Skeletal muscle satellite cell (primary cell): ENCODE measurements around the gene FOXP1.
A peak's percentile ranks its signal among the peaks of the same experiment; 100 is the strongest.

Experiments
- H3K27me3 ChIP-seq: 2 replicates; pipeline ENCODE4 v1.7.0; 2013; ENCODE audit warnings: low read length; ENCODE audit not compliant: control insufficient read depth, insufficient read depth
- H3K36me3 ChIP-seq: 2 replicates; pipeline ENCODE4 v1.7.0; 2013; ENCODE audit warnings: mild to moderate bottlenecking, control low read depth, low read length; ENCODE audit not compliant: insufficient read depth
- H3K4me1 ChIP-seq: 2 replicates; pipeline ENCODE4 v1.7.0; 2013; ENCODE audit warnings: low read length; ENCODE audit not compliant: control insufficient read depth, insufficient read depth
- H3K4me2 ChIP-seq: 2 replicates; pipeline ENCODE4 v1.7.0; 2013; ENCODE audit warnings: mild to moderate bottlenecking, low read length
- H3K4me3 ChIP-seq: 2 replicates; pipeline ENCODE4 v1.7.0; 2013; ENCODE audit warnings: low read length
- H3K9ac ChIP-seq: 2 replicates; pipeline ENCODE4 v1.7.0; 2013; ENCODE audit warnings: mild to moderate bottlenecking, low read depth, low read length, moderate library complexity
- H3K9me3 ChIP-seq: replicated peaks from 2 replicates; pipeline ENCODE4 v1.7.0; 2013; ENCODE audit warnings: mild to moderate bottlenecking, control low read depth, low read length

Gene FOXP1

DNA sequence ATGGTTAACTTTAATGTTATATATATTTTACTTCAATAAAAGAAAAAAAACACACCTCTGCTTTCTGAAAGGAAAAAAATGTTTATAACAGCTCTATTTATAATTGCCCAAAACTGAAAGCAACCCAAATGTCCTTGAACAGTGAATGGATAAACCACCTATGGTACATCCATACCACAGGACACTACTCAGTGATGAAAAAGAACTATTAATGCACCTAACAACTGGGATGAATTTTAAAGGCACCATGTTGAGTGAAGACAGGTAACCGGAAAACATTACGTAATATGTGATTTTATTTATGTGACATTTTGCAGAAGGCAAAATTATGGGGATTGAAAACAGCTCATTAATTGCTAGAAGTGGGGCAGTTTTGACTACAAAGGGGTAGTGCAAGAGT lies 23.8 kb upstream of the FOXP1 start:
- no peaks in the 10 kb centered on the region for H3K27me3 ChIP-seq
- no peaks in the 10 kb centered on the region for H3K36me3 ChIP-seq
- H3K9ac ChIP-seq = no peak overlapping the region
- no peak overlapping the region for H3K4me2 ChIP-seq
- no peaks in the 10 kb centered on the region for H3K9me3 ChIP-seq
- H3K4me3 ChIP-seq = no peak overlapping the region
- peaks cover under 1% of the 10 kb centered on the region for H3K4me1 ChIP-seq

DNA sequence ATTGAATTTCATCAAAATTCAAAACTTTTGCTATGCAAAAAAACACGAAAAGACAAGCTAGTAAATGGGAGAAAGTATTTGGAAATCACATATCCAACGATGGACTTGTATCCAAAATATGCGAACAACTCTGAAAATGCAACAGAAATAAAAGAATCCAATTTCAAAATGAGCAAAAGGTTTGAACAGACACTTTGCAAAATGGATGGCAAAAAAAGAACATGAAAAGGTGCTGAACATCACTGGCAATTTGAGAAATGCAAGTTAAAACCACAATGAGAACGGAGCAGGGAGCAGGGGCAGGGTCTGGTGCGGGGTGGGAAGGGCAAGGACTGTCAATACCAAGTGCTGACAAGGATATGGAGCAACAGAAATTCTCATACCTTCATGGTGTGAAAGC lies 23.1 kb upstream of the FOXP1 start:
- no peak overlapping the region for H3K4me3 ChIP-seq
- no peaks in the 10 kb centered on the region for H3K36me3 ChIP-seq
- H3K4me1 ChIP-seq = peaks cover 8% of the 10 kb centered on the region
- H3K9me3 ChIP-seq = no peaks in the 10 kb centered on the region
- no peak overlapping the region for H3K4me2 ChIP-seq
- H3K9ac ChIP-seq = no peak overlapping the region
- no peaks in the 10 kb centered on the region for H3K27me3 ChIP-seq

DNA sequence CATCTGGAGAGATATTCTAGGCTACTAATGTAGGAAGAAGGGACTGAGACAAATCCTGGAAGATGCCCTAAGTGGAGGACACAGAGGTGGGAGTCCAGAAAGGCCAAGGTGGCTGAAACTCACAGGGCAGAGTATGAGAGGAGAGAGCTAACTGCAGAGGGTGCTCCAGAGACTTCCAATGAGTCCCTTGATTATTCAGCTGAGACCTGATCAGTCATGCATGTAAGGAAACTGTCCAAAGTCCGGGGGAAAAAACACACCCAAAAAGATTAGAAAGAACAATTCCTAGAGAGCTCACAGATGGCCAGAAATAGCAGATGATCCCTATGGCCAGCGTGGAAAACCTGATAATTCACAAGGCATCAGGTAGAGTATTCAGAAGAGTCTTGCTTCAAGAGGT lies 18.7 kb upstream of the FOXP1 start:
- Histone ChIP-seq H3K4me2 (no peak overlapping the region), H3K4me3 (no peak overlapping the region), H3K9ac (no peak overlapping the region), H3K36me3 (no peaks in the 10 kb centered on the region), H3K9me3 (no peaks in the 10 kb centered on the region), H3K27me3 (no peaks in the 10 kb centered on the region), H3K4me1 (peaks cover 18% of the 10 kb centered on the region)

DNA sequence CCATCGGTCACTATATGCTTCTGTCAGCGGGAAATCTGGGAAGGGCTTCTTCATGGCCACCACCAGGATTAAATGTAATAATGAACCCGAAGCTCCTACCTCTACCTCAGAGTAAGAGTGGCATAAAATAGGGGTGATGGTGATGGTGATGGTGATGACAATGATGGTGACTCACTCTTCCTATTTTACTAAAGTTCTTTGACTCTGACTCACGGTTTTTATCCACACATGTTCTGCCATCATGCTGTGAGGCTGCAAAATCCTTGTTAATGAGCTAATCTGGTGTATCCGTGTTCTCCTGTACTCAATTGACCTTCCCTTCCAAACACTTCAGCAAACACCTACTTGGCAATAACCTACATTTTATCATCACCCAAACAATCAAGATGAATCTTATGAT lies 18.3 kb upstream of the FOXP1 start:
- Histone ChIP-seq H3K4me1 (peaks cover 18% of the 10 kb centered on the region), H3K9me3 (no peaks in the 10 kb centered on the region), H3K27me3 (no peaks in the 10 kb centered on the region), H3K4me3 (no peak overlapping the region), H3K9ac (no peak overlapping the region), H3K4me2 (no peak overlapping the region), H3K36me3 (no peaks in the 10 kb centered on the region)

DNA sequence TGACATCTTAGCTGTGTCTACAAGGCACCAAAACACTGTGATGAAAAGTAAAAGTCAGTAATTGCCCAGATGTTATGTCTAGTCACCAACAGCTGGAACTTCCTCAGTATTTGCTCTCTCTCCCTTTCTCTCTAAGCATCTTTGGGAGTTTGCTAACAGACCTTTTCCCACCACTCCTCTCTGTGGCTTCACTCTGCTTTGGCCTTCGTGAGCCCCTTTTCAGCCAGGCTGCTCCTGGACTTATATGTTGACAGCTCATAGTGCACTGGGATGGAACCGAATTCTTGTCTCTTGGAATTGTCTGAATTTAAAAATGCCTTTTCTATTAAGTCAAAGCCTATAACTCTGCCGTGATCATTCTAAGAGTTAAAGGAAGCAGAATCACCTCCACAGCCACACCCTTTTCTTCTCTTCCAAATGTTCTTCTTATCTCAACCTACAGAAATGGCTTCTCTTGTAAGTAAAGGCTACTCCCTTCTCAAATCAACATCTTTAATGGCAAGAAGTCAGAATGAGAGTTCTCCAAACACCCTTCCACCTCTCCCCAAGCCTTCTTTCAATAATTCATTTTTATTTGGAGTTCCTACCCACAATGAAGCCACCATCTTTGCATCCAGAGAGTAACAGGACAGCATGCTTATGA lies 17.2 kb upstream of the FOXP1 start:
- no peaks in the 10 kb centered on the region for H3K36me3 ChIP-seq

DNA sequence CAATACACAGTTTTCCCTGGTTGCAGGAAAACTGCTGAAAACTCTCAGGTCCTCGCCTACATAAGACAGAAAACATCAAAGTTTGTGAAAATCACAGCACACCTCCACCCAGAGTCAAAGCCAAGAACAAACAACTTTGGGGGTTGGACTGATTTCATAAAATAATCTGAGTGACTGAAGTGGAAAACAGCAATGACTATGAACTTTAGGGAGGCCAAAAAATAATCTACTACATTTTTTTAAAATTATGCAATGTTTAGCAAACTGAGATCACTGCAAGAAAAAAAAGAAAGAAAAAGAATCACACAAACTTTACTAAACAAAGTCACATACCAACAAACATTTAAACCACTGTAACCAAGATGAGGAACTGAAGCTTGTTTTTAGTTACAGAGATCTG lies 15.9 kb upstream of the FOXP1 start:
- Histone ChIP-seq H3K9me3 (no peaks in the 10 kb centered on the region), H3K36me3 (no peaks in the 10 kb centered on the region), H3K9ac (no peak overlapping the region), H3K4me2 (no peak overlapping the region), H3K4me1 (peaks cover 18% of the 10 kb centered on the region), H3K4me3 (no peak overlapping the region), H3K27me3 (no peaks in the 10 kb centered on the region)

More for the DNA sequence above, 17.2 kb upstream of the FOXP1 start:
- H3K4me2 ChIP-seq = no peak overlapping the region
- no peaks in the 10 kb centered on the region for H3K9me3 ChIP-seq
- no peaks in the 10 kb centered on the region for H3K27me3 ChIP-seq
- H3K4me3 ChIP-seq = no peak overlapping the region
- H3K9ac ChIP-seq = no peak overlapping the region
- H3K4me1 ChIP-seq = peaks cover 18% of the 10 kb centered on the region

DNA sequence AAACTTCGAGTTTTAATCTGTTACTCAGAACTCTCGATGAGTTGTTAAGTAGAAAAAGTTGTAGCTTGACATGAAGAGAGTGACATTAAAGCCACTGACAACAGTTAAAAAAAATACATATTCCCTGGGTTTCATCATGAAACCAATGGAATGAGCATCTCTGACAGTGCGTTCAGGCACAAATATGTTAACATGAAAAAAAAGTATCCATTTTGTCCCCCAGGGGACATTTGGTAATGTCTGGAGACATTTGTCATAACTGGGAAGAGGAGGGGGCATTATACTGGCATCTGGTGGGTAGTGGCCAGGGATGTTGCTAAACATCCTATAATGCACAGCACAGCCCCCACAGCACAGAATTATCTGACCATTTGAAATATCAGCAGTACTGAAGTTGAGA lies 14.8 kb upstream of the FOXP1 start:
- Histone ChIP-seq H3K4me2 (no peak overlapping the region), H3K4me1 (peaks cover 18% of the 10 kb centered on the region), H3K4me3 (no peak overlapping the region), H3K9me3 (no peaks in the 10 kb centered on the region), H3K9ac (no peak overlapping the region), H3K36me3 (no peaks in the 10 kb centered on the region), H3K27me3 (no peaks in the 10 kb centered on the region)

DNA sequence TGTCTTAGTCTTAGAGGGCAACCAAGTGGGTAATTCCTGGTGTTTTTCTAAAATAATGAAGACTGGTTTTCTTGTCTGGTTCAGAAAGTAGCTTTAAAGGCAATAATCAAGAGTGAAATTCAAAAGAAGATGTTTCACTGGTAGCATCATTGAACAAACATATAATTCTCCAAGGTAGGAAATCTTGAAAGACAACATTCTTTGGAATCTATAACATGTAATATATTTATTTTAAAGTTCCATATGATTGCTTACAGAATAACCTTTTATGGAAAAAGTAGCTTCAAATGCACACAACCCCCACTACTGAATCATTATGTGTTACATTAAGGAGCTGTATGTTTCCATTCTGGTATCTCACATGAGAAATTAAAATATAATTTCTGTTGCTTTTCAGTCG lies 13.8 kb upstream of the FOXP1 start:
- Histone ChIP-seq H3K36me3 (no peaks in the 10 kb centered on the region), H3K4me2 (no peak overlapping the region), H3K9me3 (no peaks in the 10 kb centered on the region), H3K4me1 (peaks cover 18% of the 10 kb centered on the region), H3K27me3 (no peaks in the 10 kb centered on the region), H3K4me3 (no peak overlapping the region), H3K9ac (no peak overlapping the region)

DNA sequence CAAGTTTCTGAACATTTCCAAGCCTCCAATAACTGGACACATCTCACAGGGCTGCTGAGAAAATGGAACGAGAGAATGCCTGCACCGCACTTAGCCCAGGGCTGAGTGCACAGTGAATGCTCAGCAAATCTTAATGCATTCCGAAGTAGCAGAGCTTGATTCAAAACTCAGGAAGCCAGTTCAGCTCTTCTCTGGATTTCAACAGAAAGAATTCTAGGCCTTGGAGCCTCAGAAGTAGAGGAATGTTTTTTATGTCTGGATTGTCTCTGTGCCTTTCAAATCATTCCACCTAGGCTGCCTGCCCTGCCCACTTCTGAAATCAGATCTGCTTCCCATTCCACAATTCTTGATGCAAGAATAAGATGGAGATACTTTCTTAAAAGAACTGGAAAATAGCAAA lies 9.6 kb upstream of the FOXP1 start:
- Histone ChIP-seq H3K4me1 (peaks cover 6% of the 10 kb centered on the region), H3K9me3 (no peaks in the 10 kb centered on the region), H3K9ac (no peak overlapping the region), H3K27me3 (no peaks in the 10 kb centered on the region), H3K36me3 (no peaks in the 10 kb centered on the region), H3K4me2 (no peak overlapping the region), H3K4me3 (no peak overlapping the region)

DNA sequence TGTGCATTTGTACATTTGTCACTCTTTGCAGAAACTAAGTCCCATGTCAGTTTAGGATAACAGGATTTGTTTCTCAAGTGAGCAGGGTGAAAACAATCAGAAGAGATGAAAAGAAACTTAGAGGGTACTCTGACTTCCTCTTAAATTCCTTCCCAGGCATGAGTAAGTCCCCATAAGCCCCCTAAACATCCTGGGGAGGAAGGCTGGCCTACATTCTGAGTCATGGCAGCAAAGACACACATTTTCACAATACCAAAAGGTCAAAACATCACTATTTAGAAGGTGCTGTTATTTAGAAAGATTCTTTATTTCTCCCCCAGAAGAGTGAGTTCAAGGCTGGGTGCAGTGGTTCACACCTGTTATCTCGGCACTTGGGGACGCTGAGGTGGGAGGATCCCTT lies 7.6 kb upstream of the FOXP1 start:
- Histone ChIP-seq H3K36me3 (no peaks in the 10 kb centered on the region), H3K27me3 (no peaks in the 10 kb centered on the region), H3K4me3 (no peak overlapping the region), H3K9me3 (no peaks in the 10 kb centered on the region), H3K4me1 (peaks cover 21% of the 10 kb centered on the region), H3K9ac (no peak overlapping the region), H3K4me2 (no peak overlapping the region)

DNA sequence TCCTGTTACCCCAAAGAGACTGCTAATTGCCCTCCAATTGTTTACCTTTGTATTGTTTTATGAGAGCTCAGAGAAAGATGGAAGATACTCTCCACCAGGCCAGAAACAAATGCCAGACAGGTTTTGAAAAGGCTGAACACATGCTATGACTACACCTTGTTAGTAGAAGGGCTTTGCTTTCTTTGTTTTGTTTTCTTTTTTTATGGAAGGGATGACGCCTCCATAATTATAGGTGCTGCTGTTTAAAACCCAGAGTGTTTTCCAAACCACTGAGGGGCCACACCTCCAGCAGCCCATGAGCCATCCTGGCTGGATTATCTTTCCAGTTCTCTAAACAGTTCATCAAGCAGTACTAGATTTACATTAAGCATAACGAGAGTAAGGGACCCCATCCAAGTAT lies 5.6 kb upstream of the FOXP1 start:
- Histone ChIP-seq H3K4me2 (no peak overlapping the region), H3K4me3 (no peak overlapping the region), H3K36me3 (no peaks in the 10 kb centered on the region), H3K27me3 (no peaks in the 10 kb centered on the region), H3K9me3 (no peaks in the 10 kb centered on the region), H3K4me1 (peaks cover 36% of the 10 kb centered on the region), H3K9ac (no peak overlapping the region)

DNA sequence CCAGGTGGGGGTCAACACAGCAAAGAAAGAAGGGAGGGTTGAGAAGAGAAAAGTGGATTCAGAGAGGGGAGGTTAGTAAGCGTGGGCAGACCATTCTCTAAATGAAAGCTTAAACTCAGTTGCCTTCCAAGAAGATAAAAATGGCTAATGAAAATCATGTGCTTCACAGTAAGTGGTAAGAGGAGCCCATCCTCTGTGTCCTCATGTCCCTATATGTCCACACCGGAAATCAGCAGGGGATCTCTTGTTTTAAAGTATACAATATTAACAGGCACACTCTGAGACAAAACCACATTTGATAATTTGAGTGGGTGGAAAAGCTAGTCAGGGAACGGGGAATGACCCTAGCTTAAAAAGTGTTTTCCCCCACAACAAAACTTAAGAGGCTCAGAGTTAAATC lies 4.4 kb upstream of the FOXP1 start:
- Histone ChIP-seq H3K36me3 (no peaks in the 10 kb centered on the region), H3K27me3 (no peaks in the 10 kb centered on the region), H3K4me3 (no peak overlapping the region), H3K9ac (peak overlapping the region; percentile 41), H3K9me3 (no peaks in the 10 kb centered on the region), H3K4me1 (peaks cover 36% of the 10 kb centered on the region), H3K4me2 (no peak overlapping the region)
